ENCODE data around the gene RXFP2.

Gene RXFP2

DNA sequence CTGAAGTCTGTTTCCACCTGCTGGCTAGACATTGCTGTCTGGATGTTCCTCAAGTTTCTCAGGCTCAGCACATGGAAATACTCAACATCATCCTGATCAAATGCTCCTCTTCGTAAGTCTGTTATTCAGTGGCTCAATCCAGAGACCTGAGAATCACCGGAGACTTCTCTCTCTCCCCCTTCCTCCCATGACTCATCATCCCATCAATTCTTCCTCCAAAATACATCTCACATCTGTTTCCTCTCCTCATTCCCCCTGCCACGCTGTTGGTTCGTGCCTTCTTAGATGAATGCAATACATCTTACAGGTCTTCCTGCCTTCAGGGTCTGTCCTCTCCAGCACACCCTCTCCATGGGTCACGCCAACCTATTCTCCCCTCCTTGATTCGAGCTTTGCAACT lies 7.4 kb upstream of the RXFP2 start:
- Histone ChIP-seq H4K20me1 (ENCODE audit: insufficient read depth, low read length, poor library complexity, severe bottlenecking) (no peaks in the 10 kb centered on the region), H3K4me1 (ENCODE audit: insufficient read depth, low read length, poor library complexity, severe bottlenecking) (peaks cover 9% of the 10 kb centered on the region), H3K9me2 (replicated peaks; ENCODE audit: low read depth, low read length) (no peaks in the 10 kb centered on the region), H3K4me2 (ENCODE audit: low read depth, low read length, poor library complexity, severe bottlenecking) (no peak overlapping the region), H3K79me2 (ENCODE audit: insufficient read depth, low read length) (no peaks in the 10 kb centered on the region), H3K9ac (ENCODE audit: low read depth, low read length, poor library complexity, severe bottlenecking) (no peak overlapping the region), H3K27me3 (ENCODE audit: insufficient read depth, low read length, poor library complexity, severe bottlenecking) (no peaks in the 10 kb centered on the region), H3K36me3 (ENCODE audit: insufficient read depth, low read length) (no peaks in the 10 kb centered on the region), H3K4me3 (ENCODE audit: low read length, poor library complexity, severe bottlenecking) (no peak overlapping the region), H3F3A (ENCODE audit: low read depth) (no peaks in the 10 kb centered on the region; the same call in 1 of the 2 replicates), H3K9me3 (ENCODE audit: insufficient read depth, low read depth, low read length) (no peaks in the 10 kb centered on the region), H2AFZ (ENCODE audit: low read length) (no peak overlapping the region)
- TF ChIP-seq, protein P1, sequence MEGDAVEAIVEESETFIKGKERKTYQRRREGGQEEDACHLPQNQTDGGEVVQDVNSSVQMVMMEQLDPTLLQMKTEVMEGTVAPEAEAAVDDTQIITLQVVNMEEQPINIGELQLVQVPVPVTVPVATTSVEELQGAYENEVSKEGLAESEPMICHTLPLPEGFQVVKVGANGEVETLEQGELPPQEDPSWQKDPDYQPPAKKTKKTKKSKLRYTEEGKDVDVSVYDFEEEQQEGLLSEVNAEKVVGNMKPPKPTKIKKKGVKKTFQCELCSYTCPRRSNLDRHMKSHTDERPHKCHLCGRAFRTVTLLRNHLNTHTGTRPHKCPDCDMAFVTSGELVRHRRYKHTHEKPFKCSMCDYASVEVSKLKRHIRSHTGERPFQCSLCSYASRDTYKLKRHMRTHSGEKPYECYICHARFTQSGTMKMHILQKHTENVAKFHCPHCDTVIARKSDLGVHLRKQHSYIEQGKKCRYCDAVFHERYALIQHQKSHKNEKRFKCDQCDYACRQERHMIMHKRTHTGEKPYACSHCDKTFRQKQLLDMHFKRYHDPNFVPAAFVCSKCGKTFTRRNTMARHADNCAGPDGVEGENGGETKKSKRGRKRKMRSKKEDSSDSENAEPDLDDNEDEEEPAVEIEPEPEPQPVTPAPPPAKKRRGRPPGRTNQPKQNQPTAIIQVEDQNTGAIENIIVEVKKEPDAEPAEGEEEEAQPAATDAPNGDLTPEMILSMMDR (conservative IDR thresholded peaks at IDR 0.05; ENCODE audit: low read length): no peak
- TF ChIP-seq EZH2phosphoT487 (IDR thresholded peaks at IDR 0.05; ENCODE audit: borderline replicate concordance): no peak

DNA sequence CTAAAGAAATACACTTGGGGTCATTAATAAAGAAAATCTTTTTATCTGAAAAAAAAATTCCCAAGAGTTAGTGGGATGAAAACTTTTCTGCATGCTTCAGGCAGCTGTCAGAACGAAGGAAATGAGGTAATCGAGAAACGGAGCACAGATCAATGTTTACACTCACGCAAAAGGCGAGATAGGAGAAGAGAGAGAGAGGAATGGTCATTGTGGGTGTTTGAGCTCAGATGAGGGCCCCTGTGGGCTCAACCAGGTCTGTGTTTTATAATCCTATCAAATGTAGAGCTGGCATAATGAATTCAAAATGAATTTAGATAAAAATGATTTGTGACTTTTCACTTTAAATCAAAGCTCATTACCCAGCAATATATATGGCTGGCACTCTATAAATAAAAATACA lies 6.3 kb upstream of the RXFP2 start:
- no peaks in the 10 kb centered on the region for H3K79me2 ChIP-seq (ENCODE audit: insufficient read depth, low read length)
- H3K9me2 ChIP-seq (replicated peaks; ENCODE audit: low read depth, low read length): no peaks in the 10 kb centered on the region
- H3F3A ChIP-seq (ENCODE audit: low read depth): no peaks in the 10 kb centered on the region; the same call in 1 of the 2 replicates
- H3K4me3 ChIP-seq (ENCODE audit: low read length, poor library complexity, severe bottlenecking): no peak overlapping the region
- H3K4me2 ChIP-seq (ENCODE audit: low read depth, low read length, poor library complexity, severe bottlenecking): no peak overlapping the region
- no peak overlapping the region for H3K9ac ChIP-seq (ENCODE audit: low read depth, low read length, poor library complexity, severe bottlenecking)
- no peaks in the 10 kb centered on the region for H3K9me3 ChIP-seq (ENCODE audit: insufficient read depth, low read depth, low read length)
- H4K20me1 ChIP-seq (ENCODE audit: insufficient read depth, low read length, poor library complexity, severe bottlenecking): no peaks in the 10 kb centered on the region
- no peak overlapping the region; the same call in 1 of the 2 replicates for H2AFZ ChIP-seq (ENCODE audit: low read length)
- no peak for TF ChIP-seq EZH2phosphoT487 (IDR thresholded peaks at IDR 0.05; ENCODE audit: borderline replicate concordance)
- TF ChIP-seq, protein P1 (conservative IDR thresholded peaks at IDR 0.05; ENCODE audit: low read length): no peak
- H3K36me3 ChIP-seq (ENCODE audit: insufficient read depth, low read length): no peaks in the 10 kb centered on the region
- H3K27me3 ChIP-seq (ENCODE audit: insufficient read depth, low read length, poor library complexity, severe bottlenecking): no peaks in the 10 kb centered on the region
- no peaks in the 10 kb centered on the region for H3K4me1 ChIP-seq (ENCODE audit: insufficient read depth, low read length, poor library complexity, severe bottlenecking)

DNA sequence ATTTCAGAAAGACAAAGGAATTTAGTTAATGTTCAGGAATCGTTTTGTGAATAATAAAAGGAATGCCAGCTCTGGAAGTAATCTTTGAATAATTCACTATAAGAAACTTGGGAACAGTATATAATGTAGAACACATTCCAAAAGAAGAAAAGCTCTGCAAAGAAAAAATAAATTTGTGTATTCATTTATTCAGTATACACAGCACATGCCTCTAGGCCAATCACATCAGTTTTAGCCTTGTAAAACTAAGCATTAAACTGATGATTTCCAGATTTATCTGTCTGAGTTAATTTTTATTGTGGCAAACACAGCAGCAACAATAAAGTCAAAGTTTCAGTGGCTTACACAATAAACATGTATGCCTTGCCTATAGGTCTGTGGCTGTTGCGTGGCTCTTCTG lies 5.7 kb upstream of the RXFP2 start:
- no peaks in the 10 kb centered on the region for H4K20me1 ChIP-seq (ENCODE audit: insufficient read depth, low read length, poor library complexity, severe bottlenecking)
- no peaks in the 10 kb centered on the region for H3K79me2 ChIP-seq (ENCODE audit: insufficient read depth, low read length)
- H2AFZ ChIP-seq (ENCODE audit: low read length): no peak overlapping the region
- no peaks in the 10 kb centered on the region for H3K27me3 ChIP-seq (ENCODE audit: insufficient read depth, low read length, poor library complexity, severe bottlenecking)
- TF ChIP-seq, protein P1 (conservative IDR thresholded peaks at IDR 0.05; ENCODE audit: low read length): no peak
- TF ChIP-seq EZH2phosphoT487 (IDR thresholded peaks at IDR 0.05; ENCODE audit: borderline replicate concordance): no peak
- no peaks in the 10 kb centered on the region for H3K9me2 ChIP-seq (replicated peaks; ENCODE audit: low read depth, low read length)
- no peak overlapping the region for H3K4me3 ChIP-seq (ENCODE audit: low read length, poor library complexity, severe bottlenecking)
- H3K9ac ChIP-seq (ENCODE audit: low read depth, low read length, poor library complexity, severe bottlenecking): no peak overlapping the region
- no peaks in the 10 kb centered on the region for H3K4me1 ChIP-seq (ENCODE audit: insufficient read depth, low read length, poor library complexity, severe bottlenecking)
- H3K36me3 ChIP-seq (ENCODE audit: insufficient read depth, low read length): no peaks in the 10 kb centered on the region
- H3K9me3 ChIP-seq (ENCODE audit: insufficient read depth, low read depth, low read length): no peaks in the 10 kb centered on the region
- no peak overlapping the region for H3K4me2 ChIP-seq (ENCODE audit: low read depth, low read length, poor library complexity, severe bottlenecking)
- H3F3A ChIP-seq (ENCODE audit: low read depth): no peaks in the 10 kb centered on the region; the same call in 1 of the 2 replicates

All from Loucy (cell line).